ENCODE measurements around the gene ADAD1.

ADAD1 gene

DNA sequence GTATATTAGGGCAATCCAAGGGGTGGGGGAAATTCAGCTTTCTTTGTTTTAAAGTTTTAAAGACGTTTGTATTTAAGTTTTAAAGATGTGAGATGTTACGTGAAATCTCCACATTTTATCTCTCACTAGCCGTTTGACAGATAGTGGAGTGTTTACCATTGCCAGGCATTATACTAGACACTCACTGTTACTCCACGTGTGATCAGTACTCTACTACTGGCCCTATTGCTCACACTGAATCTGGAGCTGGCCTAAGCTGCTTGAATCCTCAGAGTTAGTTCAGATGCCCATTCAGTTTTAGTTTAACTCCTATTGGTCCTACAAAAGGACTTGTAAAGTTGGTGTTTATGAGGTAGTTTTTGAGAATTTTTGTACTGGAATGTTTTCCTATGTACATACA is 4.5 kb downstream of the ADAD1 start:
- TF ChIP-seq, protein P1, sequence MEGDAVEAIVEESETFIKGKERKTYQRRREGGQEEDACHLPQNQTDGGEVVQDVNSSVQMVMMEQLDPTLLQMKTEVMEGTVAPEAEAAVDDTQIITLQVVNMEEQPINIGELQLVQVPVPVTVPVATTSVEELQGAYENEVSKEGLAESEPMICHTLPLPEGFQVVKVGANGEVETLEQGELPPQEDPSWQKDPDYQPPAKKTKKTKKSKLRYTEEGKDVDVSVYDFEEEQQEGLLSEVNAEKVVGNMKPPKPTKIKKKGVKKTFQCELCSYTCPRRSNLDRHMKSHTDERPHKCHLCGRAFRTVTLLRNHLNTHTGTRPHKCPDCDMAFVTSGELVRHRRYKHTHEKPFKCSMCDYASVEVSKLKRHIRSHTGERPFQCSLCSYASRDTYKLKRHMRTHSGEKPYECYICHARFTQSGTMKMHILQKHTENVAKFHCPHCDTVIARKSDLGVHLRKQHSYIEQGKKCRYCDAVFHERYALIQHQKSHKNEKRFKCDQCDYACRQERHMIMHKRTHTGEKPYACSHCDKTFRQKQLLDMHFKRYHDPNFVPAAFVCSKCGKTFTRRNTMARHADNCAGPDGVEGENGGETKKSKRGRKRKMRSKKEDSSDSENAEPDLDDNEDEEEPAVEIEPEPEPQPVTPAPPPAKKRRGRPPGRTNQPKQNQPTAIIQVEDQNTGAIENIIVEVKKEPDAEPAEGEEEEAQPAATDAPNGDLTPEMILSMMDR (IDR thresholded peaks at IDR 0.05; ENCODE audit: control insufficient read depth, insufficient read depth, low read depth, low read length, missing control alignments), result no peak
- H3K4me3 ChIP-seq (ENCODE audit: control insufficient read depth, low read depth, low read length), result no peak overlapping the region
- DNase-seq (ENCODE audit: low read depth), result no peak

DNA sequence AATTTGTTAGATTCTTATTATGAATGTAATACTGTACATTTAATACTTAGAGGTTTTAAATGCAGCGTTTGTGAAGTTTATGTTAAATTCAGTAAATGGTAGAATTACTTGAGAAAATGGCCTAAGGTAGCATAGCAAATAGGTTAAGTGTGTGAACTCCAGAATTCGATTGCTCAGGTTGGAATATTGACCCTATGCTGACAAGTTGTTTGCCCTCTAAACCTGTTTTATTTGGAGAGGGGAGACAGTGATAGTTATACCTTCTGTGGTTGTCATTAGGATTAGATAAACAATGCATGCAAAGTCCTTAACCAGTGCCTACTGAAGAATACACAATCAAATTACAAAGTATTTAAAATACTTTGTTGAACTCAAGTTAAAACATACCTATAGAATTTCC is 5.4 kb downstream of the ADAD1 start:
- H3K4me3 ChIP-seq (ENCODE audit: control insufficient read depth, low read depth, low read length), result no peak overlapping the region
- TF ChIP-seq, protein P1 (IDR thresholded peaks at IDR 0.05; ENCODE audit: control insufficient read depth, insufficient read depth, low read depth, low read length, missing control alignments), result no peak
- no peak for DNase-seq (ENCODE audit: low read depth)

DNA sequence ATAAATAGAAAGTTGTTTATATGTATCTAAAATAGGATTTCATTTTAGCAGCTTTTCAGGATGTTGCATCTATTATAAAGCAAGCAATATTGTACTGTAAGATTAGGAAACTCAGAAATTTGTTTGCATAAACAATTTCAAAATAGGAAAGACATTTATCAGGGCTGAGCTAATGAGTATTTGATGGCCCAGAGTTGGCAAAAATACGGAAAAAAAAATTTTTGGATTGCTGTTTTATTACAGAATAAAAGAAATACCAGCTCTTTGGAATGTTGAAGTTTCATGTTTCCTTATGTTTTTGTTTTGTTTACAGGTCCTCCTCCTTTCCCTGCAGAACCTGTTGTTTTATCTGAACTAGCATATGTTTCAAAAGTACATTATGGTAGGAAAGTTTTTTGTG is 14.5 kb downstream of the ADAD1 start:
- no peak overlapping the region for H3K4me3 ChIP-seq (ENCODE audit: control insufficient read depth, low read depth, low read length)
- TF ChIP-seq, protein P1 (IDR thresholded peaks at IDR 0.05; ENCODE audit: control insufficient read depth, insufficient read depth, low read depth, low read length, missing control alignments), result no peak
- DNase-seq (ENCODE audit: low read depth), result no peak

DNA sequence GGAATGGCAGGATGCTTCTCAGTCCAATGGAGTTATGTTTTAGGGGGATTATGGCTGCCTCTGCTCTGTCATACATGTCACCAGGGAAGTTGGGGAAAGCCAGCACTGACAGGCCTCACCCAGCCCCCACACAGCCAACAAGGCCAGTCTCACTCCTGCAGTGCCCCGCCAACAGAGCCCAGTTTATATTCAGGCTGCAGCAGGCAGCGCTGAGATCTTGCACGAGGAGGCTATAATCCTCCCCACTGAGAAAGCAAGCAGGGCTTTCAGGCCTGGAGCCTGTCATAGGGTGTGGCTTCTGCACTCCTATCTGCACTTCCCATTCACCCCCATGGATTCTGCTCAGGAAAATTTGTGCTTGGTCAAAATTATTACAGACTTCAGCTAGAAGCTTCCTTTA is 25.1 kb downstream of the ADAD1 start:
- TF ChIP-seq, protein P1 (IDR thresholded peaks at IDR 0.05; ENCODE audit: control insufficient read depth, insufficient read depth, low read depth, low read length, missing control alignments), result no peak
- no peak for DNase-seq (ENCODE audit: low read depth)
- no peak overlapping the region for H3K4me3 ChIP-seq (ENCODE audit: control insufficient read depth, low read depth, low read length)

DNA sequence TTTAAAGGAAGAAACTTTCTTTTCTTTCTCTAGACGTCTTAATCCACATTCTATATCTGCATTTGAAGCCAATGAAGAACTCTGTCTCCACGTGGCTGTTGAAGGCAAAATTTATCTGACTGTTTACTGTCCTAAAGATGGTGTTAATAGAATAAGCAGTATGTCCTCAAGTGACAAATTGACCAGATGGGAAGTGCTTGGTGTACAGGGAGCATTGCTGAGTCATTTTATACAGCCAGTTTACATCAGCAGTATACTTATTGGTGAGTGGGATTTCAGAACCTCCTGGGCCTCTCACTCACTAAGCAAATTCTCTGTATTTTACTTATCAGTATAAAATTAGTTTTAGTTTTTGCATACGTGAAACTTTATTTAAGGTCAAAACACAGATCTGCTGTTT is 33.7 kb downstream of the ADAD1 start:
- TF ChIP-seq, protein P1 (IDR thresholded peaks at IDR 0.05; ENCODE audit: control insufficient read depth, insufficient read depth, low read depth, low read length, missing control alignments), result no peak
- no peak overlapping the region for H3K4me3 ChIP-seq (ENCODE audit: control insufficient read depth, low read depth, low read length)
- DNase-seq (ENCODE audit: low read depth), result no peak

DNA sequence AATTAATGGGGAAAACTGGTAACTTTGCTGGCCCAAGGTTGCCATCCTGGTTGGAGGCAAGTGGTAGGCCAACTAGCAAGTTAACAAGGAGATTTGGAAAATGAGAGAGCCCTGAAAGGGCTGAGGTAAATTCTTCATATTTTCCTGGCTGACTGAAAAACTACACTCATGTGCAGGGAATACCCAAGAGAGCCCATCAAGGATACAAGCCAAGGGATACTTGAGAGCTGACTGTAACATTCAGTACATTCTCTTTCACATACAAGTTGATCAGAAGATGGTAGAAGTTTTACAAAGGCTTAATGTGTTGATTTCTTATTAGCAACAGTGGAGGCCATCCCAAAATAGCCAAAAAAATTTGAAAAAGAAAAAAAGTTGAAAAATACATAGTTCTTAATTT is 44.4 kb downstream of the ADAD1 start:
- no peak overlapping the region for H3K4me3 ChIP-seq (ENCODE audit: control insufficient read depth, low read depth, low read length)
- DNase-seq (ENCODE audit: low read depth), result no peak
- TF ChIP-seq, protein P1 (IDR thresholded peaks at IDR 0.05; ENCODE audit: control insufficient read depth, insufficient read depth, low read depth, low read length, missing control alignments), result no peak

DNA sequence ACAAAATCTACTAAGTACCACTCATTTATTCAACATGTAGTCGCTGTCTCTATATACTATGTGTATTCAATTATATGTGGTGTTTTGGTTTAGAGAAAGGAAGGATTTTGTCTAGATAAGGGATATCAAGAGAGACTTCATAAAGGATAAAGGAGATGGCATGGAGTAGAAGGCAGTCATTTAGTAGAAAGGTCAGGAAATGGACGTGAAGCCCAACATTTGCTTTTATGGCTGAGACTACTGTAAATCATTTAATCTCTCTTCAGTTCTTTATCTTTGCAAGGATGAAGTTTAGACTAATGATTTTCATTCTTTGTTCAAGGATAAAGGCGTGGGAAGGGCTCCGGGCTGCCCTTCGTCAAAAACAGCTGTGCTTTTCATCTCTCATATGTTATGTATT is 52.5 kb downstream of the ADAD1 start:
- no peak for DNase-seq (ENCODE audit: low read depth)
- TF ChIP-seq, protein P1 (IDR thresholded peaks at IDR 0.05; ENCODE audit: control insufficient read depth, insufficient read depth, low read depth, low read length, missing control alignments), result no peak
- H3K4me3 ChIP-seq (ENCODE audit: control insufficient read depth, low read depth, low read length), result no peak overlapping the region
